Mesenchymal stem cell (in vitro differentiated cells and primary cell): Measurements from ENCODE around the gene SLC25A18.

Experiments used
- DNase-seq: peaks from one replicate; pipeline ENCODE4 v3.0.0-alpha.2; 2013
- H2AFZ ChIP-seq: one replicate; pipeline ENCODE4 v1.6.1; 2013; ENCODE audit warnings: low read depth, mild to moderate bottlenecking, control low read depth, inconsistent platforms, low read length, moderate library complexity
- H2AK5ac ChIP-seq: 2 replicates; pipeline ENCODE4 v1.6.1; 2013; ENCODE audit warnings: low read length, moderate library complexity, mild to moderate bottlenecking, inconsistent platforms; ENCODE audit not compliant: severe bottlenecking
- H2BK120ac ChIP-seq: one replicate; pipeline ENCODE4 v1.6.1; 2013; ENCODE audit warnings: low read depth, mild to moderate bottlenecking, inconsistent platforms, low read length, moderate library complexity
- H2BK12ac ChIP-seq, 2 experiments: one replicate each; pipeline ENCODE4 v1.6.1; 2013; ENCODE audit warnings: inconsistent platforms in 2 of 2, low read length in 2 of 2, mild to moderate bottlenecking in 2 of 2, moderate library complexity in 2 of 2, control low read depth in 1 of 2
- H2BK15ac ChIP-seq: one replicate; pipeline ENCODE4 v1.6.1; 2013; ENCODE audit warnings: mild to moderate bottlenecking, low read depth, inconsistent platforms; ENCODE audit not compliant: poor library complexity, severe bottlenecking
- H2BK5ac ChIP-seq: 2 replicates; pipeline ENCODE4 v1.6.1; 2013; ENCODE audit warnings: low read depth, mild to moderate bottlenecking, low read length, control low read depth, inconsistent platforms; ENCODE audit not compliant: poor library complexity, severe bottlenecking
- H3K14ac ChIP-seq, 2 experiments: one replicate each; pipeline ENCODE4 v1.6.1; 2013; ENCODE audit warnings: inconsistent platforms in 2 of 2, low read length in 2 of 2, control low read depth in 1 of 2, mild to moderate bottlenecking in 1 of 2, moderate library complexity in 1 of 2
- H3K18ac ChIP-seq, 2 experiments: one replicate each; pipeline ENCODE4 v1.6.1; 2013; ENCODE audit warnings: inconsistent platforms in 2 of 2, low read length in 2 of 2, control low read depth in 1 of 2, low read depth in 1 of 2, mild to moderate bottlenecking in 1 of 2
- H3K23ac ChIP-seq, 2 experiments: one replicate each; pipeline ENCODE4 v1.6.1; 2013; ENCODE audit warnings: inconsistent platforms in 2 of 2, low read length in 2 of 2, mild to moderate bottlenecking in 2 of 2, moderate library complexity in 2 of 2, control low read depth in 1 of 2
- H3K27ac ChIP-seq: 2 replicates; pipeline ENCODE4 v1.5.1; 2013; ENCODE audit warnings: mild to moderate bottlenecking, moderate library complexity, low read length, control low read depth, inconsistent platforms; ENCODE audit not compliant: poor library complexity, severe bottlenecking
- H3K27me3 ChIP-seq, 2 experiments: 2 replicates each; pipeline versions ENCODE4 v1.6.1 to v1.7.0; 2013; ENCODE audit warnings: low read length in 2 of 2, mild to moderate bottlenecking in 2 of 2, moderate library complexity in 2 of 2, control low read depth in 1 of 2, inconsistent platforms in 1 of 2; ENCODE audit not compliant: control insufficient read depth in 1 of 2, insufficient read depth in 1 of 2
- H3K36me3 ChIP-seq, 2 experiments: 2 replicates each; pipeline versions ENCODE4 v1.6.1 to v1.7.0; 2013; ENCODE audit warnings: low read length in 2 of 2, control low read depth in 1 of 2, inconsistent platforms in 1 of 2, low read depth in 1 of 2, mild to moderate bottlenecking in 1 of 2; ENCODE audit not compliant: insufficient read depth in 2 of 2, control insufficient read depth in 1 of 2
- H3K4ac ChIP-seq, 2 experiments: one replicate each; pipeline ENCODE4 v1.6.1; 2013; ENCODE audit warnings: inconsistent platforms in 2 of 2, low read length in 2 of 2, mild to moderate bottlenecking in 2 of 2, moderate library complexity in 2 of 2, control low read depth in 1 of 2, low read depth in 1 of 2
- H3K4me1 ChIP-seq: 2 replicates; pipeline ENCODE4 v1.6.1; 2013; ENCODE audit warnings: low read depth, low read length, control low read depth; ENCODE audit not compliant: control insufficient read depth, insufficient read depth
- H3K4me2 ChIP-seq: 2 replicates; pipeline ENCODE4 v1.6.1; 2013; ENCODE audit warnings: low read length, mild to moderate bottlenecking, inconsistent platforms; ENCODE audit not compliant: poor library complexity, severe bottlenecking
- H3K4me3 ChIP-seq, 2 experiments: 2 replicates each; pipeline versions ENCODE4 v1.5.1 to v1.7.0; 2013; ENCODE audit warnings: low read length in 2 of 2, mild to moderate bottlenecking in 2 of 2, control low read depth in 1 of 2, low read depth in 1 of 2; ENCODE audit not compliant: insufficient read depth in 1 of 2
- H3K79me1 ChIP-seq: replicated peaks from 2 replicates; pipeline ENCODE4 v1.6.1; 2013; ENCODE audit warnings: mild to moderate bottlenecking, control low read depth, low read length, inconsistent platforms; ENCODE audit not compliant: poor library complexity, severe bottlenecking
- H3K9ac ChIP-seq: 2 replicates; pipeline ENCODE4 v1.7.0; 2013; ENCODE audit warnings: mild to moderate bottlenecking, low read length, moderate library complexity
- H3K9me3 ChIP-seq: 2 replicates; pipeline ENCODE4 v1.7.0; 2013; ENCODE audit warnings: mild to moderate bottlenecking, low read length; ENCODE audit not compliant: control insufficient read depth
- H4K8ac ChIP-seq: one replicate; pipeline ENCODE4 v1.6.1; 2013; ENCODE audit warnings: inconsistent platforms, mild to moderate bottlenecking, low read length, moderate library complexity
- H4K91ac ChIP-seq: one replicate; pipeline ENCODE4 v1.6.1; 2013; ENCODE audit warnings: mild to moderate bottlenecking, low read length, inconsistent platforms
- WGBS: methylation state at CpG from one replicate; pipeline ENCODE4 v1.1.7; 2013; ENCODE audit warnings: mixed read lengths; 5-methylcytosine and 5-hydroxymethylcytosine counted together

Gene SLC25A18

DNA sequence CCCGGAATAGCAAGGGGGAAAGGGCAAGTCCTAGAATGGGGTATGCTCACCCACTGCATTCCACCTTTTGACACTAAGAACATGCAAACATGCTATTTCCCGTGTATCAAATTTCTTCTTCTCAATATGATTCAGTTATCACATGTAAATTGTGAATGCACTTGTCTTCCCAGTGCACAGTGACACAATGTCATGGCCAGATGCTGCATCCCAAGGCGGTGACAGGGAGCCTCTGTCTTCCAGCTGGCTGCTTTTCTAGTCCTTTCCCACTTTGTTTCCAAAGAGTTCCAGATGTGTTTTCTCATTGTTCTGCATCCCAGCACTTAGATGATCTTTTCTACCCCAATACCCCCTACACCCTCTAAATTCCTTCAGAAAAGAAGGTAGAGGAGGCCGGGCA is 12.4 kb downstream of the SLC25A18 start:
- Histone ChIP-seq H3K4me2 (no peak overlapping the region), H3K14ac (no peak overlapping the region), H3K4me1 (peaks cover 12% of the 10 kb centered on the region), H2BK120ac (no peak overlapping the region), H3K18ac (no peak overlapping the region), H3K4me3 (no peak overlapping the region), H3K9ac (no peak overlapping the region), H3K9me3 (no peaks in the 10 kb centered on the region), H3K27me3 (peaks cover 4 to 6% of the 10 kb centered on the region in 2 experiments), H3K23ac (no peak overlapping the region), H2BK12ac (no peak overlapping the region), H2BK15ac (no peak overlapping the region), H2BK5ac (no peak overlapping the region), H3K27ac (no peak overlapping the region), H3K79me1 (no peaks in the 10 kb centered on the region), H2AFZ (no peak overlapping the region), H4K8ac (no peak overlapping the region), H4K91ac (no peak overlapping the region), H3K36me3 (no peaks in the 10 kb centered on the region), H2AK5ac (no peak overlapping the region), H3K4ac (no peak overlapping the region)
- 92% methylated on average over 4 of the region's 4 CpGs for WGBS
- no peak for DNase-seq

DNA sequence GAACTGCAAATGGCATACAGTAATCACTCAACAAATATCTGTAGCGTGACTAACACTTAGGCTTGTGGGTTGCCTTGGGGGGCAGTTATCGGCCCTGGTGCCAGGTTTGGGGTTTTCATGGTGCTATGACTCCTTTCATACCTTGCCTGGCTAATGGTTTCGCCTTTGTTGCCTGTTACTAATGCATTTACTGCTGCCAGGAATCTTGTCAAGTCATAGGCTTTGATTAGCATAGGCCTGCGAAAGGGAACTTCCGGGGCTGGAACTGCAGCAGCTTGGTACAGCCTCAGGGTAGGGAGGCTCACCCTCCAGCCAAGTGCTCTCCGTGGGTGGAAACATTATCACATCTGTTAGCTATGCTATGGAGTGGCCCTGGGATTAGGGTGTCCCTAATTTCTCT is 13.2 kb downstream of the SLC25A18 start:
- WGBS: 64% methylated on average over 6 of the region's 6 CpGs
- H3K9ac ChIP-seq: no peak overlapping the region

DNA sequence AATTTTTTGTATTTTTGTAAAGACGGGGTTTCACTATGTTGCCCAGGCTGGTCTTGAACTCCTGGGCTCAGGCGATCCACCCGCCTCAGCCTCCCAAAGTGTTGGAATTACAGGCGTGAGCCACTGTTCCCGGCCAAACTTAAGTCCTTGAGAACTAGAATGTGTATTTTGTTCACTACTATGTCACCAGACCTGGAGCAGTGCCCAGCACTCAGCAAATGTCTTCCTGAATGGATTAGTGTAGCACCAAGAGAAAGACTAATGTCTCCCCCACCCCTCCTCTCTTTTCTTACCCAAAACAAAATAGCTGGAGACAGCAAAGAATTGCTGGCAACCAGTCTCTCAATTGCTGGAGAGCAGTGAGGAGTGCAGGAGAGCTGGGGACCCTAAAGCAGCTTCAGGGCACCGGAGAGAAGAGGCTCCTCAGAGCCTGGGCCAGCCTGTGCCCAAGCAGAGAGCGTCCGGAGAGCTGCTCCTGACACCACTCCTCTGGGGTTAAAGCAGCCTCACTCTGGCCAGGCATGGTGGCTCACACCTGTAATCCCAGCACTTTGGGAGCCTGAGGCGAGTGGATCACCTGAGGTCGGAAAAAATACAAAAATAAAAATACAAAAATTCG is 14.9 kb downstream of the SLC25A18 start:
- no peak overlapping the region for H2BK5ac ChIP-seq
- H2BK12ac ChIP-seq: no peak overlapping the region
- H3K4me1 ChIP-seq: peaks cover 6% of the 10 kb centered on the region
- no peak overlapping the region for H3K14ac ChIP-seq
- H3K18ac ChIP-seq: no peak overlapping the region
- H3K79me1 ChIP-seq: no peaks in the 10 kb centered on the region
- 90% methylated on average over 11 of the region's 11 CpGs for WGBS
- H3K23ac ChIP-seq: no peak overlapping the region
- H2AK5ac ChIP-seq: no peak overlapping the region
- H2AFZ ChIP-seq: no peak overlapping the region
- peaks cover 4 to 5% of the 10 kb centered on the region in 2 experiments for H3K27me3 ChIP-seq
- H2BK120ac ChIP-seq: no peak overlapping the region
- no peak overlapping the region for H2BK15ac ChIP-seq
- H3K9me3 ChIP-seq: no peaks in the 10 kb centered on the region
- H3K27ac ChIP-seq: no peak overlapping the region
- H3K4me2 ChIP-seq: no peak overlapping the region
- H3K36me3 ChIP-seq: no peaks in the 10 kb centered on the region
- no peak overlapping the region for H4K91ac ChIP-seq
- H3K4ac ChIP-seq: no peak overlapping the region
- no peak overlapping the region for H4K8ac ChIP-seq
- no peak overlapping the region for H3K9ac ChIP-seq
- peak; percentile 36 for DNase-seq
- H3K4me3 ChIP-seq: no peak overlapping the region

More for the DNA sequence above, 13.2 kb downstream of the SLC25A18 start:
- Histone ChIP-seq H3K4ac (no peak overlapping the region), H2BK12ac (no peak overlapping the region), H3K14ac (peak overlapping the region in 1 of 2 experiments; percentile 12), H2AFZ (no peak overlapping the region), H3K27ac (peak overlapping the region; percentile 41), H2BK120ac (no peak overlapping the region), H3K4me1 (peaks cover 7% of the 10 kb centered on the region), H3K4me2 (no peak overlapping the region), H3K23ac (no peak overlapping the region), H3K79me1 (no peaks in the 10 kb centered on the region), H3K18ac (no peak overlapping the region), H2BK15ac (no peak overlapping the region), H4K91ac (no peak overlapping the region), H2AK5ac (no peak overlapping the region), H3K36me3 (no peaks in the 10 kb centered on the region), H3K9me3 (no peaks in the 10 kb centered on the region), H3K27me3 (peaks cover 4 to 6% of the 10 kb centered on the region in 2 experiments), H3K4me3 (no peak overlapping the region), H4K8ac (no peak overlapping the region), H2BK5ac (no peak overlapping the region)
- peak; percentile 28 for DNase-seq

DNA sequence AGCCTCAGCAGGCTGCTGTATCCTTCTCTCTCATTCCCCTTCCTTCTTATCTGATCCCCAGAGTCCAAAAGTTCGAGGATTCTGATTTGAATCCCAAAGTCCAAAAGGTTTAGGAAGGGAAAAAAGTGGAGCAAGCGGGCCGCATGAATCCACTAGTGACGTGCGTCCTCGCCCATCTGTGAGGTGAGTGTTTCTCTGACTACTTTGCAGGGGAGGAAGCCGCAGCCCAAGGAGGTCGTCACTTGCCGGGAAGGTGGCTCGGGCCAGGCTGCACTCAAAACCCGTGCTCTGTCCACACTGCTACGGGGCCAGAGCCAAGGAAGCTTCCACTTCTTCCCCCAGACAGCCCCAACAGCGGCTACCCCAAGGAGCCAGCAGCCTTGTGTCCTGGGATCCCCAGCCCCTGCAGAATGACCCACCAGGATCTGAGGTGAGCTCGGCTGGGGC is 16.3 kb downstream of the SLC25A18 start:
- no peak overlapping the region for H2BK120ac ChIP-seq
- no peaks in the 10 kb centered on the region for H3K27me3 ChIP-seq
- no peak overlapping the region for H4K91ac ChIP-seq
- H3K9me3 ChIP-seq: no peaks in the 10 kb centered on the region
- WGBS: 92% methylated on average over 13 of the region's 14 CpGs
- no peak overlapping the region for H2AFZ ChIP-seq
- DNase-seq: no peak
- no peak overlapping the region for H2AK5ac ChIP-seq
- H3K36me3 ChIP-seq: no peaks in the 10 kb centered on the region
- no peak overlapping the region for H3K9ac ChIP-seq
- no peak overlapping the region for H2BK12ac ChIP-seq
- H3K4me2 ChIP-seq: no peak overlapping the region
- no peak overlapping the region for H2BK15ac ChIP-seq
- no peak overlapping the region for H3K4me3 ChIP-seq
- H3K18ac ChIP-seq: no peak overlapping the region
- peaks cover 6% of the 10 kb centered on the region for H3K4me1 ChIP-seq
- H3K23ac ChIP-seq: no peak overlapping the region
- H3K79me1 ChIP-seq: no peaks in the 10 kb centered on the region
- no peak overlapping the region for H3K14ac ChIP-seq
- no peak overlapping the region for H2BK5ac ChIP-seq
- H3K4ac ChIP-seq: no peak overlapping the region
- no peak overlapping the region for H3K27ac ChIP-seq
- H4K8ac ChIP-seq: no peak overlapping the region
